Measurements from ENCODE around the gene SH2D1B.
"Not testable (repeated sequence)": the region's sequence is repeated elsewhere in the genome, so short reads cannot be mapped to it uniquely, and the experiment has no call there.

SH2D1B gene

DNA sequence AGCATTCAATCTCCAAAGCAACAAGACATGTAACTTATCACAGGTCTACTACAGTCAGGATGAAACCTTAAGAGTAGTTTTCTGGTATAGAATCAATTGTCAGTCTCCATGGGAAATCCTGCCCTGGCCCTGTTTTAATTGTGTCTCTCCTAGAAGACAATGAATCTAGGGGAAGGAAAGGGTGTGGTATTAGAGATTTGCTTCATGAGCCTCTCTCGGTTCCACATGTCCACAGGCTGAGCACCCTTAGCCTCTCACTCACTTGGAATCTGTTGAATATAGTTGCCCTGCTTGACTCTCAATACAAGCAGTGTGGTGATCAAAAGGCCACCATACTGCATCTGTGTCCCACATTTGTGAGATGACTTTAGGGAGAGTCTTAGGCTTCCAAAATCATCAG, 53.0 kb downstream of the SH2D1B start:
- no peak overlapping the region for H3K4me3 ChIP-seq (ENCODE audit: low read depth, low read length)
- no peak for DNase-seq (ENCODE audit: low read depth)
- TF ChIP-seq CTCF (IDR thresholded peaks at IDR 0.05; ENCODE audit: control insufficient read depth, extremely low read depth, insufficient read depth) = no peak

DNA sequence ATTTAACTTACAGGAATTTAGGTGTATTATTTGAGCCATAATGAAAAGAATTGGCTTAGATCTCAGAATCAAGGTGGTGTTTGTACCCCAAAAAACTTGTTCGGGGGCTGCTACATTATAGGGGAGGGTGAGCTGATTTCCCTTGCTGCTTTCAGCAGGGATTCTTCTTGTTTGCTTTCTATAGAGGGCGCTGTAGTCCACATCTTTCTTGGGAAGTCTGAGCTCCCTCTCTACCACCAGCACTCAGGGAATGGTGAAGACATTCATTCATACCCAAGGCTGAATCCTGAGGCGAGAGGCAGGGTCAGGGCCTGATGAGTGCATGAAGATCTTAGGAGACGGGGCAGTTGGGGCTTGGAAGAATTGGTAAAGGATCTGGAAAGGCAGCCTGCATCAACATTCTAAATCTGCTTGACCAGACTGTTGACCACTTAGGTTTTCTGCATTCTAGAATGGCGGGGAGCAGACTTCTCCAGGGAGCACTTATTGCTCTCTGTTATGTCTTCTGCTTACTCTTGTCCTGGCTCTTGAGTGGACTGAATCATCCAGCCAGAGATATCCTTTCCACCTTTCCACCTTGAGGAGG, 54.2 kb downstream of the SH2D1B start:
- DNase-seq (ENCODE audit: low read depth) = no peak
- no peak overlapping the region for H3K4me3 ChIP-seq (ENCODE audit: low read depth, low read length)
- peak; percentile 51 for TF ChIP-seq CTCF (IDR thresholded peaks at IDR 0.05; ENCODE audit: control insufficient read depth, extremely low read depth, insufficient read depth)

GRCh38 chr1:162353702-162354101, 58.2 kb downstream of the SH2D1B start:
- no peak for DNase-seq (ENCODE audit: low read depth)
- no peak overlapping the region for H3K4me3 ChIP-seq (ENCODE audit: low read depth, low read length)
- TF ChIP-seq CTCF (IDR thresholded peaks at IDR 0.05; ENCODE audit: control insufficient read depth, extremely low read depth, insufficient read depth) = no peak

DNA sequence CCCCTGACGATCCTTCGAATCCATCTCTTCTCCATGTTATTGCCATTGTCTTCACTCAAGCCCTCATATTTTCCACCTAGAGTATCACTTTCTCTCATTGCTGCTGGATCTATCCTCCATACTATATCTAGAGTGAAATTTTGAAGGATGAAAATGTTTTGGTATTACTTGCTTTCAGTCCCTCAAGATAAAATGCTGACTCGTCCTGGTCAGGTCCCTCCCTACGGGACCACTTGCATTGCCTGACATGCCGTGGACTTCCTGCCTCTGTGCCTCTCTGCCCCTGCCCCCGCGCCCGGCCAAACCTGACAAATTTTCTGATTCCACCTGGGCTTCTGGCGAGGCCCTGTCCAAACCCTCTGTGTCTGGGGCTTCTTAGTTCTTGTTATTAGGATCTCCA, 58.9 kb downstream of the SH2D1B start:
- DNase-seq (ENCODE audit: low read depth) = no peak
- no peak overlapping the region for H3K4me3 ChIP-seq (ENCODE audit: low read depth, low read length)
- TF ChIP-seq CTCF (IDR thresholded peaks at IDR 0.05; ENCODE audit: control insufficient read depth, extremely low read depth, insufficient read depth) = no peak

DNA sequence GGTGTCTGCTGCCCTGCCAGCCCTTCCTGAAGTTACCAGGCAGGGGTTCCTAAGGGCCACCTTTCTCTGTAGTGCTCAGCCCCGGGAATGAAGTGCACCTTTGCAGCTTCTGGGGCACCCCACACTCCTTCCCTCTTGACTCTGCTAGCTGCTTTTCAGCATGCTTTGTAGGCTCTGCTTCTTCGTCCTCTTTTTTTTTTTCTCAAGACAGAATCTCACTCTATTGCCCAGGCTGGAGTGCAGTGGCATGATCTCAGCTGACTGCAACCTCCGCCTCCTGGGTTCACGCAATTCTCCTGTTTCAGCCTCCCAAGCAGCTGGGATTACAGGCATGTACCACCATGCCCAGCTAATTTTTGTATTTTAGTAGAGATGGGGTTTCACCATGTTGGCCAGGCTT, 60.1 kb downstream of the SH2D1B start:
- DNase-seq (ENCODE audit: low read depth) = not testable (repeated sequence)

DNA sequence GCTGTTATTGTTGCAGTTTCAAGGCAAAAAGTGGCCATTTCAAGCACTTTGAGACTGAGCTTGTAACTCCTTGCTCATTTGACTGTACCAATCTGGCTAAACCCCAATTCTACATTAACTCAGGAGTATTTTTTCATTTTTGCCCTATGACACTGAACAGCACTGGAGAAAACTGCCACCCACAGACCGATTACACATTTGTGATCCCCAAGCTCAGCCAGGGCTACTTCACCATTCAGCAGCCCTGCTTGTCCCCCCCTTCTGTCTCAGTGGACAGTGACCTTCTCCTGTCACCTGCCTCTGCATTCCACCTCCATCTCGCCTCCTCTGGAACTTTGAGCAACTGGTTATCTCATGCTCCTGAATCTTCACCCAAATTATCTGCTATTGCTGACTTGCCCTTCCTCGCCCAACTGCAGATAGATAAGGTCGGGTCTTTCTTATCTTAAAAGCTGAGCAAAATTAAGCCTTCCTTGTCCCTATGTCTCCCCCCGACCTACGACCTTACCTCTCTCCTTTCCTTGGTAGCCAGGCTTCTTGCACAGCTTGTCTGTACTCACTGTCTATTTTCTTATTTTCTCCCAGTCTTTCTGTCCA, 60.6 kb downstream of the SH2D1B start:
- TF ChIP-seq CTCF (IDR thresholded peaks at IDR 0.05; ENCODE audit: control insufficient read depth, extremely low read depth, insufficient read depth) = no peak
- no peak for DNase-seq (ENCODE audit: low read depth)
- no peak overlapping the region for H3K4me3 ChIP-seq (ENCODE audit: low read depth, low read length)

More for the DNA sequence above, 60.1 kb downstream of the SH2D1B start:
- H3K4me3 ChIP-seq (ENCODE audit: low read depth, low read length) = not testable (repeated sequence)

DNA sequence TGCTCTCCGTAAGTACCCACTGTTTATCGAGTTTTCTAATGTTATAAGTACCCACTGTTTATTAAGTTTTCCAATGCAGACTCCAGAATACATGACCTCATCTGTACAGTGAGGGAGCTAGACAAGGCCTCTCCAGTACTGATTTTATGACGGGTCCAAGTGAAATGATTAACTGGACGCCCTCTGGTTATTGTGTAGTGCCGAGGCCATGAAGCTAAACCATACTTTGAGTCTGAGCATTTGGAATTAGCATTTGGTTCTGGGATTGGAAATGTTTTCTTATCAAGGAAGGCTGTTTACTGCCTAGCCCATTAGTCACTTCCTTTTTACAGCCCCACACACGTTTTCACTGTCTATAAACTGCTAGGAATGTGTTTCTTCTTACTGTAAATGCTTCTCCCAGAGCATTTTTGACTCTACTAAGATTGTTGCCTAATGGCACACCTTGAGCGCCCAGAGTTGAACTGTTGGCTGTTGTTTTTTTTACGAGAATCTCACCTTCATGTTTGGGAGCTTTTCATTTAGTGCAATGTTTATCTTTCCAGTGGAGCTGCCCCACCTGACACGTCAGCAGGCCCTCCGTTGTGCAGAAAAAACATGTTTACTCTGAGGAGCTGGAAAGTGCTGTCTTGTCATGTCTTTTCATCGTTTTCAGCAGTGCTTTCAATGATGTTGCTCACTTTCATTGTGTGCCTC, 62.2 kb downstream of the SH2D1B start:
- H3K4me3 ChIP-seq (ENCODE audit: low read depth, low read length) = no peak overlapping the region
- no peak for TF ChIP-seq CTCF (IDR thresholded peaks at IDR 0.05; ENCODE audit: control insufficient read depth, extremely low read depth, insufficient read depth)
- DNase-seq (ENCODE audit: low read depth) = no peak

Data from LNCaP clone FGC (cell line).